Measurements from ENCODE around the gene CLK3.
A peak's percentile ranks its signal among the peaks of the same experiment; 100 is the strongest.

- TF ChIP-seq USF2 (IDR thresholded peaks at IDR 0.05; ENCODE audit: borderline replicate concordance, low read depth, low read length) (no peak), REST (IDR thresholded peaks at IDR 0.05; ENCODE audit: low read depth, low read length) (no peak), CTCF (IDR thresholded peaks at IDR 0.05) (no peak), GABPA (IDR thresholded peaks at IDR 0.05; ENCODE audit: low read depth) (no peak), FOSL2 (IDR thresholded peaks at IDR 0.05; ENCODE audit: borderline replicate concordance, low read depth) (no peak), IRF3 (IDR thresholded peaks at IDR 0.05; ENCODE audit: low read depth, low read length) (no peak), EZH2phosphoT487 (IDR thresholded peaks at IDR 0.05; ENCODE audit: borderline replicate concordance, low read depth) (no peak), MAX (IDR thresholded peaks at IDR 0.05; ENCODE audit: low read depth) (no peak), POLR2AphosphoS5 (IDR thresholded peaks at IDR 0.05; ENCODE audit: low read depth, low read length) (peak; percentile 12; the same call in 1 of the 2 replicates), PBX3 (IDR thresholded peaks at IDR 0.05) (no peak)
Observed at GRCh38 chr15:74613953-74614743, 1.5 kb upstream of the CLK3 start.

All from SK-N-SH (cell line).